Liver (tissue), 3 donors: ENCODE data around the gene TXLNG.

Experiments
- ATF3 ChIP-seq: IDR thresholded peaks from 2 replicates; pipeline ENCODE4 v1.6.1; 2016; ENCODE audit warnings: antibody characterized with exemption
- CTCF ChIP-seq: fragments of 150-350 bp; IDR thresholded peaks from 2 replicates; pipeline ENCODE4 v1.5.1; 2017; ENCODE audit warnings: improper control_type of control experiment, low read depth, low read length; ENCODE audit not compliant: missing input control
- EGR1 ChIP-seq, 2 donors: IDR thresholded peaks; 2 replicates each; pipeline ENCODE4 v1.6.1; 2016 to 2018; ENCODE audit warnings: antibody characterized with exemption in 2 of 2, low read depth in 2 of 2
- FOXA1 ChIP-seq: IDR thresholded peaks from 2 replicates; pipeline ENCODE4 v1.6.1; 2016; ENCODE audit warnings: antibody characterized with exemption
- FOXA2 ChIP-seq: IDR thresholded peaks from 2 replicates; pipeline ENCODE4 v1.6.1; 2016; ENCODE audit warnings: antibody characterized with exemption
- GABPA ChIP-seq, 2 donors: IDR thresholded peaks in 1 of 2; conservative IDR thresholded peaks in 1 of 2; 2 replicates each; pipeline ENCODE4 v1.6.1; 2016; ENCODE audit warnings: antibody characterized with exemption in 2 of 2, mild to moderate bottlenecking in 1 of 2, moderate library complexity in 1 of 2
- JUND ChIP-seq, 2 donors: IDR thresholded peaks; 2 replicates each; pipeline ENCODE4 v1.6.1; 2016; ENCODE audit warnings: antibody characterized with exemption in 2 of 2
- MAX ChIP-seq: IDR thresholded peaks from 2 replicates; pipeline ENCODE4 v1.6.1; 2016; ENCODE audit warnings: antibody characterized with exemption
- NR2F2 ChIP-seq: IDR thresholded peaks from 2 replicates; pipeline ENCODE4 v1.6.1; 2016; ENCODE audit warnings: antibody characterized with exemption
- REST ChIP-seq: IDR thresholded peaks from 2 replicates; pipeline ENCODE4 v1.6.1; 2016; ENCODE audit warnings: antibody characterized with exemption, mild to moderate bottlenecking
- RXRA ChIP-seq, 2 donors: IDR thresholded peaks; 2 replicates each; pipeline ENCODE4 v1.6.1; 2017 to 2018; ENCODE audit warnings: antibody characterized with exemption in 2 of 2, mild to moderate bottlenecking in 1 of 2
- SP1 ChIP-seq: IDR thresholded peaks from 2 replicates; pipeline ENCODE4 v1.6.1; 2018; ENCODE audit warnings: antibody characterized with exemption, mild to moderate bottlenecking
- TAF1 ChIP-seq: conservative IDR thresholded peaks from 2 replicates; pipeline ENCODE4 v1.6.1; 2016; ENCODE audit warnings: antibody characterized with exemption, mild to moderate bottlenecking
- YY1 ChIP-seq: IDR thresholded peaks from 2 replicates; pipeline ENCODE4 v1.6.1; 2016; ENCODE audit warnings: antibody characterized with exemption, mild to moderate bottlenecking
- donor health status: healthy.
- donor health status: healthy.

GRCh38 chrX:16825264-16826035, 39.2 kb downstream of the TXLNG start:
- TF ChIP-seq CTCF (no peak), REST (no peak), MAX (no peak), JUND (IDR thresholded peaks at IDR 0.05) (no peak), SP1 (no peak), TAF1 (no peak), NR2F2 (no peak), FOXA1 (no peak), YY1 (no peak), FOXA2 (no peak), EGR1 (IDR thresholded peaks at IDR 0.05; ENCODE audit: low read depth in 2 of 2) (no peak), ATF3 (no peak), GABPA (IDR thresholded peaks at IDR 0.05 in 1 of 2, conservative IDR thresholded peaks at IDR 0.05 in 1 of 2) (no peak), RXRA (IDR thresholded peaks at IDR 0.05) (peak in 1 of 2 donors; percentile 8)
